Measurements from ENCODE around the gene FYN.

The FYN gene

DNA sequence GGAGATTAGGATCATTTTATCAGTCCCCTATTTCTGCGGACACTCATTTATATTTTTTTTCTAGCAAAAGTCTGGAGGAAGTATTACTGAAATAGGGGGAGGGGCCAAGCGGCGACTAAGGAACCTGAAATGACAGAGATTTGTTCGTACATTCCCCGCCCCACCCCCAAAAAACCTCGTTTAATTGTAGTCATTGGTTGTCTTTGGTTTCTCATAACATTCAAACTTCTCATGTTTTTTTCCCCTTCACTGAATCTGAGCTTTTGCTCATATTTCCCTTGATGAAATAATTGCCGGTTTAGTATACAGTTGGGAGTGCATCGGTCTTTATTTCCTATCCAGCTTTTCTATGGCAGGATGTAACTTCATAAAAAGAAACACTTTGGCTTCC, 768 bp upstream of the FYN start:
- Histone ChIP-seq H3K27me3 (ENCODE audit: control insufficient read depth, low read length) (peaks cover 16% of the 10 kb centered on the region), H3K9me3 (ENCODE audit: control insufficient read depth, insufficient read depth, low read length) (no peaks in the 10 kb centered on the region), H3F3A (ENCODE audit: control insufficient read depth, insufficient read depth) (no peaks in the 10 kb centered on the region; the same call in none of the 2 replicates), H3K4me2 (ENCODE audit: low read length) (peak overlapping the region; percentile 97), H3K27ac (ENCODE audit: low read depth, low read length) (peak overlapping the region; percentile 48), H4K20me1 (ENCODE audit: control insufficient read depth, insufficient read depth, low read depth, low read length) (no peaks in the 10 kb centered on the region), H3K36me3 (ENCODE audit: control insufficient read depth, low read length) (no peaks in the 10 kb centered on the region), H3K4me3 (ENCODE audit: low read length) (peak overlapping the region; percentile 92), H3K9me2 (replicated peaks; ENCODE audit: control insufficient read depth, low read length) (no peaks in the 10 kb centered on the region), H3K4me1 (ENCODE audit: control insufficient read depth, low read length) (peaks cover 25% of the 10 kb centered on the region), H3K79me2 (ENCODE audit: control insufficient read depth, low read length) (peaks cover 12% of the 10 kb centered on the region)
- TF ChIP-seq EZH2phosphoT487 (IDR thresholded peaks at IDR 0.05; ENCODE audit: borderline replicate concordance, low read length): peak; percentile 49; the same call in 1 of the 2 replicates
- TF ChIP-seq, protein P1, sequence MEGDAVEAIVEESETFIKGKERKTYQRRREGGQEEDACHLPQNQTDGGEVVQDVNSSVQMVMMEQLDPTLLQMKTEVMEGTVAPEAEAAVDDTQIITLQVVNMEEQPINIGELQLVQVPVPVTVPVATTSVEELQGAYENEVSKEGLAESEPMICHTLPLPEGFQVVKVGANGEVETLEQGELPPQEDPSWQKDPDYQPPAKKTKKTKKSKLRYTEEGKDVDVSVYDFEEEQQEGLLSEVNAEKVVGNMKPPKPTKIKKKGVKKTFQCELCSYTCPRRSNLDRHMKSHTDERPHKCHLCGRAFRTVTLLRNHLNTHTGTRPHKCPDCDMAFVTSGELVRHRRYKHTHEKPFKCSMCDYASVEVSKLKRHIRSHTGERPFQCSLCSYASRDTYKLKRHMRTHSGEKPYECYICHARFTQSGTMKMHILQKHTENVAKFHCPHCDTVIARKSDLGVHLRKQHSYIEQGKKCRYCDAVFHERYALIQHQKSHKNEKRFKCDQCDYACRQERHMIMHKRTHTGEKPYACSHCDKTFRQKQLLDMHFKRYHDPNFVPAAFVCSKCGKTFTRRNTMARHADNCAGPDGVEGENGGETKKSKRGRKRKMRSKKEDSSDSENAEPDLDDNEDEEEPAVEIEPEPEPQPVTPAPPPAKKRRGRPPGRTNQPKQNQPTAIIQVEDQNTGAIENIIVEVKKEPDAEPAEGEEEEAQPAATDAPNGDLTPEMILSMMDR (IDR thresholded peaks at IDR 0.05; ENCODE audit: low read depth, low read length, poor library complexity, severe bottlenecking): no peak

DNA sequence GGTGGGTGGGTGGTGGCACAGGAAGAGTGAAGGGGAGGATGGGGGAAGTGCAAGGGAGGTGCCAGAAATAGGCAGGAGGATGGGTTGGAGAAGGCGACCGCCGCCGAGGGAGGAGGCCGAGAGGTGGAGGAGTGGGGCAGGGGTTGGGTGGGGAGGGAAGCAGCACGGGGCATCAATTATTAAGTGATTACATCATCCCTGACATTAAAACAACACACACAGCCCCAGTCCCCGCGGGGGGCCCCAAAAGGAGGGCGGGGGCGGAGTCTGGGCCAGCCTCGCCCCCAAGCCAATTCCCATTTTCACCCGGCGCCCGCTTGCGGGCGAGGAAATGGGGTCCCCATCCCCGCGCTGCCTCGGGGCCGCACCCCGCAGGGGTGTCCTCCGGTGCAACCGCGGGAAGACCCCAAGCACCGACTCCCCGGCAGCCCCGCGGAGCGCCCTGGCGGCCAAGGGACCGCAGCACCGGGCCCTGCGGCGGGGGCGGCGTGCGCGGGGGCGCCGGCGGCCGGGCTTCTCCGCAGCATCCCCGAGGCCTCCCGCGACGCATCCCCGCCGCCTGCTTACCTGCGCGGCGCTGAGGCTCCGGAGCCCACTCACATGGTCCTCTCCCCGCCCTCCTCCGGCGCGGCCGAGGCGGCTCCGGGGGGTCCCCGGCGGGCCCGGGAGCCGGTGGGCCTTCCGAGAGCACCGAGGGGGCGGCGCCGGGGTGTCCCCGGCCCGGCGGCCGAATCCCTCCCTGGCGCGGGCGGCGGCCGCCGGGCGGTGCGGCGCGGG, 663 bp downstream of the FYN start:
- H4K20me1 ChIP-seq (ENCODE audit: control insufficient read depth, insufficient read depth, low read depth, low read length): no peaks in the 10 kb centered on the region
- no peaks in the 10 kb centered on the region for H3K9me3 ChIP-seq (ENCODE audit: control insufficient read depth, insufficient read depth, low read length)
- no peak overlapping the region for H3K27ac ChIP-seq (ENCODE audit: low read depth, low read length)
- H3F3A ChIP-seq (ENCODE audit: control insufficient read depth, insufficient read depth): no peaks in the 10 kb centered on the region; the same call in none of the 2 replicates
- H3K4me1 ChIP-seq (ENCODE audit: control insufficient read depth, low read length): peaks cover 25% of the 10 kb centered on the region
- TF ChIP-seq, protein P1 (IDR thresholded peaks at IDR 0.05; ENCODE audit: low read depth, low read length, poor library complexity, severe bottlenecking): no peak
- TF ChIP-seq EZH2phosphoT487 (IDR thresholded peaks at IDR 0.05; ENCODE audit: borderline replicate concordance, low read length): no peak
- H3K4me3 ChIP-seq (ENCODE audit: low read length): peak overlapping the region; percentile 92
- peaks cover 16% of the 10 kb centered on the region for H3K27me3 ChIP-seq (ENCODE audit: control insufficient read depth, low read length)
- no peaks in the 10 kb centered on the region for H3K9me2 ChIP-seq (replicated peaks; ENCODE audit: control insufficient read depth, low read length)
- H3K36me3 ChIP-seq (ENCODE audit: control insufficient read depth, low read length): no peaks in the 10 kb centered on the region
- H3K79me2 ChIP-seq (ENCODE audit: control insufficient read depth, low read length): peaks cover 19% of the 10 kb centered on the region
- peak overlapping the region; percentile 97 for H3K4me2 ChIP-seq (ENCODE audit: low read length)

DNA sequence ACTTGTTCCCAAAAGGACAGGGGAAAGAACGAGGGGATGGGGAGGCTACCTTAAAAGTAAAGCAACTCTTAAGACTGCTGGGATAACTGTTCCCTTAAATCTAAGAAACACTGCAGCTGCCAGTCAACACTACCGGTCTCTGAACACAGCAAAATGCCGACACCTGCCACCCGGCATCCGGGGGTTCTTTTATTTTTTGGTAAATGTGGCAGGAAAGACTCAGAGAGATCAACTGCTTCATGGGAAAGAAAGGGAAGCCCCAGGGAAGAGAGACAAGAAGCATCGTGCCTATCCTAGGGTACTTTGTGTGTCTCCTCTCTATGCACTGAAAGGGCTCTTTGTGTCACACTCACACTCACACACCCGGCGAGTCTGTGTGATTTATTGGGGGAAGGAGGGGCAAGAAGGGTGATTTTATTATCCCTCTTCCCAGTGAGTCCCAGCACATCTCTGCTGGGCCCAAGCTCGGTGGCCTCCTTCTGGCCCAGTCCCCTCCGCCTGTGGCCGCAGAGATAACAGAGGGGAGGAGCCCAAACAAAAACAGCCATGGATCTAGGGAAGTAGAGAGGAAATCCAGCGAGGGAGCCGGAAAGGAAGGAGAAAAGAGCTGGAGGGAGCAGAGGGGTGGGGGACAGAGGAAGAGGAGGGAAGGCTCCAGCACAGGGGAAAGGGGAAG, 1.4 kb downstream of the FYN start:
- Histone ChIP-seq H3K9me2 (replicated peaks; ENCODE audit: control insufficient read depth, low read length) (no peaks in the 10 kb centered on the region), H3K4me1 (ENCODE audit: control insufficient read depth, low read length) (peaks cover 25% of the 10 kb centered on the region), H3K79me2 (ENCODE audit: control insufficient read depth, low read length) (peaks cover 19% of the 10 kb centered on the region), H3K36me3 (ENCODE audit: control insufficient read depth, low read length) (no peaks in the 10 kb centered on the region), H3K27me3 (ENCODE audit: control insufficient read depth, low read length) (peaks cover 16% of the 10 kb centered on the region), H3K27ac (ENCODE audit: low read depth, low read length) (no peak overlapping the region), H3F3A (ENCODE audit: control insufficient read depth, insufficient read depth) (no peaks in the 10 kb centered on the region; the same call in none of the 2 replicates), H3K4me2 (ENCODE audit: low read length) (peak overlapping the region; percentile 89), H4K20me1 (ENCODE audit: control insufficient read depth, insufficient read depth, low read depth, low read length) (no peaks in the 10 kb centered on the region), H3K9me3 (ENCODE audit: control insufficient read depth, insufficient read depth, low read length) (no peaks in the 10 kb centered on the region), H3K4me3 (ENCODE audit: low read length) (peak overlapping the region; percentile 92)
- no peak for TF ChIP-seq EZH2phosphoT487 (IDR thresholded peaks at IDR 0.05; ENCODE audit: borderline replicate concordance, low read length)
- TF ChIP-seq, protein P1 (IDR thresholded peaks at IDR 0.05; ENCODE audit: low read depth, low read length, poor library complexity, severe bottlenecking): no peak

Measured in DOHH2 (cell line).